ENCODE results near the gene ARHGEF37. TPM values are rescaled to one million over a fixed set of nuclear protein-coding genes. Genes with fewer than 3 reads are reported as not detected.

The ARHGEF37 gene
- total and polyA plus RNA-seq, 4 donors = 0.71 to 6.1 (median 2.7) TPM

DNA sequence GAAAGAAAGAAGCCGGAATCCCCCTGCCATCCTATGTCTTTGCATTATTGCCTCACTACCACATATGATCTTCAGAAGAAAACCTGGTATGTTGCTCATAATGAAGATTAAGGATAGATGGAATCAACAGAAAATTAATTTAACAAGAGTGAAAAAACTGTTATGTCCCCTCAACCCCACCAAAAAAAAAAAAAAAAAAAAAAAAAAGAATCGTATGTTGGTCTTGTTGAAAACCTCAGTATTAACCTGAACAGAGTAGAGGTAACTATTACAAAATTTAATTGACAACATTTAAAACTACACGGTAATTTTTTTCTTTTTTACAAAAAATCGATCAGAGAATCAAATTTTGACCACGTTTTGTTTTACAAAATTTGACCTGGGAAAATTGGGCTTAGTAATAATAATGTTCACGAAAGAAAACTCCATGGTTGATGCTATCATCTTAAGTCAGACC lies 29.2 kb upstream of the ARHGEF37 start:
- no peak for DNase-seq (ENCODE audit: low spot score)
- H3K27me3 ChIP-seq (ENCODE audit: control insufficient read depth in 4 of 4, insufficient read depth in 4 of 4, low read length in 3 of 4) = no peaks in the 10 kb centered on the region
- H3K4me3 ChIP-seq (ENCODE audit: low read depth in 1 of 3, low read length in 3 of 3) = peak overlapping the region; percentile 48 to 84 (median 73)
- TF ChIP-seq JUND (IDR thresholded peaks at IDR 0.05) = no peak
- TF ChIP-seq, protein P1, sequence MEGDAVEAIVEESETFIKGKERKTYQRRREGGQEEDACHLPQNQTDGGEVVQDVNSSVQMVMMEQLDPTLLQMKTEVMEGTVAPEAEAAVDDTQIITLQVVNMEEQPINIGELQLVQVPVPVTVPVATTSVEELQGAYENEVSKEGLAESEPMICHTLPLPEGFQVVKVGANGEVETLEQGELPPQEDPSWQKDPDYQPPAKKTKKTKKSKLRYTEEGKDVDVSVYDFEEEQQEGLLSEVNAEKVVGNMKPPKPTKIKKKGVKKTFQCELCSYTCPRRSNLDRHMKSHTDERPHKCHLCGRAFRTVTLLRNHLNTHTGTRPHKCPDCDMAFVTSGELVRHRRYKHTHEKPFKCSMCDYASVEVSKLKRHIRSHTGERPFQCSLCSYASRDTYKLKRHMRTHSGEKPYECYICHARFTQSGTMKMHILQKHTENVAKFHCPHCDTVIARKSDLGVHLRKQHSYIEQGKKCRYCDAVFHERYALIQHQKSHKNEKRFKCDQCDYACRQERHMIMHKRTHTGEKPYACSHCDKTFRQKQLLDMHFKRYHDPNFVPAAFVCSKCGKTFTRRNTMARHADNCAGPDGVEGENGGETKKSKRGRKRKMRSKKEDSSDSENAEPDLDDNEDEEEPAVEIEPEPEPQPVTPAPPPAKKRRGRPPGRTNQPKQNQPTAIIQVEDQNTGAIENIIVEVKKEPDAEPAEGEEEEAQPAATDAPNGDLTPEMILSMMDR (IDR thresholded peaks at IDR 0.05; ENCODE audit: low read depth, low read length, missing input control) = no peak
- no peaks in the 10 kb centered on the region for H3K9me3 ChIP-seq (ENCODE audit: control insufficient read depth in 4 of 4, low read length in 3 of 4)
- peaks cover 0 to 5% (median 0%) of the 10 kb centered on the region in 4 donors for H3K36me3 ChIP-seq (ENCODE audit: control insufficient read depth in 4 of 4, insufficient read depth in 3 of 4, low read depth in 1 of 4, low read length in 3 of 4)
- H3K9ac ChIP-seq (ENCODE audit: low read depth in 1 of 2, low read length in 2 of 2) = peak overlapping the region; percentile 95
- WGBS = 21% methylated on average over 6 of the region's 6 CpGs
- H3K27ac ChIP-seq (ENCODE audit: low read depth in 1 of 2, low read length in 2 of 2) = peak overlapping the region; percentile 94 to 95
- H3K4me1 ChIP-seq (ENCODE audit: control insufficient read depth in 4 of 4, insufficient read depth in 4 of 4, low read length in 3 of 4) = peaks cover 5 to 30% (median 14%) of the 10 kb centered on the region in 4 donors

DNA sequence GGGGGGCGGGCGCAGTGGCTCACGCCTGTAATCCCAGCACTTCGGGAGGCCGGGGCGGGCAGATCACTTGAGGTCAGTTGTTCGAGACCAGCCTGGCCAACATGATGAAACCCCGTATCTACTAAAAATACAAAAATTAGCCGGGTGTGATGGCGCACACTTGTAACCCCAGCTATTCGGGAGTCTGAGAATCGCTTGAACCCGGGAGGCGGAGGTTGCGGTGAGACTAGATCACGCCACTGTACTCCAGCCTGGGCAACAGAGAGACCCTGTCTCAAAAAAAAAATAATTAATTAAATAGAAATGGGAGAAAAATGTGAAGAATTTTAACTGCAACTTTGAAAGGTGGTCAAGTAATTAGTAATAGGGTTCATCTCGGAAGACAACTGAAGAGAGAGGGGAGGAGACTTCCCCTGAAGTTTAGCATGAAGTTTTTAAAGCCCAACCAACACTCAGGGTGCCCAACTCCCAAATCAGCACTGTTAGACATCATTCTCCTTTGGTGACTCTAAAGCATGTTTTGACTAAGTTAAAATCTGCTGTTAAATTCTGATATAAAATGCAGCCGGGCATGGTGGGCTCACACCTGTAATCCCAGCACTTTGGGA lies 28.6 kb upstream of the ARHGEF37 start:
- DNase-seq (ENCODE audit: low spot score) = no peak
- WGBS = 89% methylated on average over 18 of the region's 18 CpGs

More for the DNA sequence above, 28.6 kb upstream of the ARHGEF37 start:
- Histone ChIP-seq H3K36me3 (ENCODE audit: control insufficient read depth in 4 of 4, insufficient read depth in 3 of 4, low read depth in 1 of 4, low read length in 3 of 4) (peaks cover 0 to 5% (median 0%) of the 10 kb centered on the region in 4 donors), H3K9me3 (ENCODE audit: control insufficient read depth in 4 of 4, low read length in 3 of 4) (no peaks in the 10 kb centered on the region), H3K4me1 (ENCODE audit: control insufficient read depth in 4 of 4, insufficient read depth in 4 of 4, low read length in 3 of 4) (peaks cover 5 to 26% (median 9%) of the 10 kb centered on the region in 4 donors), H3K9ac (ENCODE audit: low read depth in 1 of 2, low read length in 2 of 2) (no peak overlapping the region), H3K4me3 (ENCODE audit: low read depth in 1 of 3, low read length in 3 of 3) (no peak overlapping the region), H3K27me3 (ENCODE audit: control insufficient read depth in 4 of 4, insufficient read depth in 4 of 4, low read length in 3 of 4) (no peaks in the 10 kb centered on the region), H3K27ac (ENCODE audit: low read depth in 1 of 2, low read length in 2 of 2) (no peak overlapping the region)
- no peak for TF ChIP-seq RAD21 (IDR thresholded peaks at IDR 0.05)
- TF ChIP-seq HNF4A (conservative IDR thresholded peaks at IDR 0.05) = no peak
- TF ChIP-seq RXRA (IDR thresholded peaks at IDR 0.05) = no peak
- TF ChIP-seq, protein P2, sequence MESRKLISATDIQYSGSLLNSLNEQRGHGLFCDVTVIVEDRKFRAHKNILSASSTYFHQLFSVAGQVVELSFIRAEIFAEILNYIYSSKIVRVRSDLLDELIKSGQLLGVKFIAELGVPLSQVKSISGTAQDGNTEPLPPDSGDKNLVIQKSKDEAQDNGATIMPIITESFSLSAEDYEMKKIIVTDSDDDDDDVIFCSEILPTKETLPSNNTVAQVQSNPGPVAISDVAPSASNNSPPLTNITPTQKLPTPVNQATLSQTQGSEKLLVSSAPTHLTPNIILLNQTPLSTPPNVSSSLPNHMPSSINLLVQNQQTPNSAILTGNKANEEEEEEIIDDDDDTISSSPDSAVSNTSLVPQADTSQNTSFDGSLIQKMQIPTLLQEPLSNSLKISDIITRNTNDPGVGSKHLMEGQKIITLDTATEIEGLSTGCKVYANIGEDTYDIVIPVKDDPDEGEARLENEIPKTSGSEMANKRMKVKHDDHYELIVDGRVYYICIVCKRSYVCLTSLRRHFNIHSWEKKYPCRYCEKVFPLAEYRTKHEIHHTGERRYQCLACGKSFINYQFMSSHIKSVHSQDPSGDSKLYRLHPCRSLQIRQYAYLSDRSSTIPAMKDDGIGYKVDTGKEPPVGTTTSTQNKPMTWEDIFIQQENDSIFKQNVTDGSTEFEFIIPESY (IDR thresholded peaks at IDR 0.05) = no peak
- TF ChIP-seq, protein P1 (IDR thresholded peaks at IDR 0.05; ENCODE audit: low read depth, low read length, missing input control) = no peak
- no peak for TF ChIP-seq GABPA (IDR thresholded peaks at IDR 0.05 in 1 of 2, conservative IDR thresholded peaks at IDR 0.05 in 1 of 2)
- TF ChIP-seq YY1 (IDR thresholded peaks at IDR 0.05) = no peak
- no peak for TF ChIP-seq JUND (IDR thresholded peaks at IDR 0.05)
- TF ChIP-seq, protein P3, sequence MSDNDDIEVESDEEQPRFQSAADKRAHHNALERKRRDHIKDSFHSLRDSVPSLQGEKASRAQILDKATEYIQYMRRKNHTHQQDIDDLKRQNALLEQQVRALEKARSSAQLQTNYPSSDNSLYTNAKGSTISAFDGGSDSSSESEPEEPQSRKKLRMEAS (IDR thresholded peaks at IDR 0.05) = no peak

Measured in liver (tissue), 9 donors.